HEK293 (cell line): Measurements from ENCODE around the gene PMAIP1.

Experiments
- GLIS2 ChIP-seq: fragments of 450-650 bp; formaldehyde crosslinking; IDR thresholded peaks from 2 replicates; pipeline ENCODE4 v1.5.1; 2016; ENCODE audit warnings: missing biosample characterization, missing genetic modification characterization
- TCF7L2 ChIP-seq: IDR thresholded peaks from 2 replicates; pipeline ENCODE4 v1.6.1; 2011; ENCODE audit warnings: low read depth, mild to moderate bottlenecking, inconsistent platforms, low read length, moderate library complexity, borderline replicate concordance
- ZNF670 ChIP-seq: fragments of 450-650 bp; formaldehyde crosslinking; IDR thresholded peaks from 2 replicates; pipeline ENCODE4 v1.5.1; 2016; ENCODE audit warnings: missing biosample characterization, missing genetic modification characterization, low read depth
- ZNF830 ChIP-seq: fragments of 450-650 bp; IDR thresholded peaks from 2 replicates; pipeline ENCODE4 v1.5.0; 2018; ENCODE audit warnings: missing biosample characterization, missing genetic modification characterization, low read depth, mild to moderate bottlenecking, moderate library complexity
- ZSCAN30 ChIP-seq: fragments of 450-650 bp; IDR thresholded peaks from 2 replicates; pipeline ENCODE4 v1.5.1; 2018; ENCODE audit warnings: missing biosample characterization, mild to moderate bottlenecking, missing genetic modification characterization, moderate library complexity
- TF ChIP-seq, protein P1 (sequence below): fragments of 450-650 bp; formaldehyde crosslinking; IDR thresholded peaks from 2 replicates; pipeline ENCODE4 v1.5.1; 2016; ENCODE audit warnings: missing biosample characterization, missing genetic modification characterization
- TF ChIP-seq, protein P2 (sequence below): fragments of 450-650 bp; formaldehyde crosslinking; IDR thresholded peaks from 2 replicates; pipeline ENCODE4 v1.5.1; 2016; ENCODE audit warnings: missing biosample characterization, missing genetic modification characterization

DNA sequence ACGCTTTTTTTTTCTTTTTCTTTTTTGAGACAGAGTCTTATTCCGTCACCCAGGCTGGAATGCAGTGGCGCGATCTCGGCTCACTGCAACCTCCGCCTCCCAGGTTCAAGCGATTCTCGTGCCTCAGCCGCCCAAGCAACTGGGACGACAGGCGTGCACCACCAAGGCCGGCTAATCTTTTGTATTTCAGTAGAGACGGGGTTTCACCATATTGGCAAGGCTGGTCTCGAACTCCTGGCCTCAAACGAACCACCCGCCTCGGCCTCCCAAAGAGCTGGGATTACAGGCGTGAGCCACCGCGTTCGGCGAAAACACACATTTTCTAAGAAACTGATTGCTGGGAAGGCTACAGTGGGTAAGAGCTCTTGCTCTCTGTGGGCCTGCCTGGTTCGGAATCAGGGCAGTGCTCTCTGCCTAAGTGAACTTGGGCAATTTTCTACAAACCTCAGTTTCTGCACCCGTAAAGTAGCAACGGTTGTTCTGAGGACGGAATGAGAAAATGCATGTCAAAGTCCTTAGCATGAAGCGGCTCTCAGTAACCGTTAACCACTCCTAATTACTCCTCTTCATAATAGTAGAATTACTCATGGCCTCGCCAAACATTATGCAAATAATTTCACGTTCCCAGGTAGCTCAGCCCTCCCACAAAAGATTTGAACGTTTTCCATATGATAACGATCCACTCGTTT, 1.0 kb upstream of the PMAIP1 start:
- TF ChIP-seq GLIS2 (tag by site-specific recombination) (no peak), TCF7L2 (no peak), ZNF830 (tag by site-specific recombination) (no peak), ZNF670 (tag by site-specific recombination) (no peak), ZSCAN30 (tag by site-specific recombination) (no peak)
- TF ChIP-seq, protein P1, sequence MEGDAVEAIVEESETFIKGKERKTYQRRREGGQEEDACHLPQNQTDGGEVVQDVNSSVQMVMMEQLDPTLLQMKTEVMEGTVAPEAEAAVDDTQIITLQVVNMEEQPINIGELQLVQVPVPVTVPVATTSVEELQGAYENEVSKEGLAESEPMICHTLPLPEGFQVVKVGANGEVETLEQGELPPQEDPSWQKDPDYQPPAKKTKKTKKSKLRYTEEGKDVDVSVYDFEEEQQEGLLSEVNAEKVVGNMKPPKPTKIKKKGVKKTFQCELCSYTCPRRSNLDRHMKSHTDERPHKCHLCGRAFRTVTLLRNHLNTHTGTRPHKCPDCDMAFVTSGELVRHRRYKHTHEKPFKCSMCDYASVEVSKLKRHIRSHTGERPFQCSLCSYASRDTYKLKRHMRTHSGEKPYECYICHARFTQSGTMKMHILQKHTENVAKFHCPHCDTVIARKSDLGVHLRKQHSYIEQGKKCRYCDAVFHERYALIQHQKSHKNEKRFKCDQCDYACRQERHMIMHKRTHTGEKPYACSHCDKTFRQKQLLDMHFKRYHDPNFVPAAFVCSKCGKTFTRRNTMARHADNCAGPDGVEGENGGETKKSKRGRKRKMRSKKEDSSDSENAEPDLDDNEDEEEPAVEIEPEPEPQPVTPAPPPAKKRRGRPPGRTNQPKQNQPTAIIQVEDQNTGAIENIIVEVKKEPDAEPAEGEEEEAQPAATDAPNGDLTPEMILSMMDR (tag by site-specific recombination) = no peak
- TF ChIP-seq, protein P2, sequence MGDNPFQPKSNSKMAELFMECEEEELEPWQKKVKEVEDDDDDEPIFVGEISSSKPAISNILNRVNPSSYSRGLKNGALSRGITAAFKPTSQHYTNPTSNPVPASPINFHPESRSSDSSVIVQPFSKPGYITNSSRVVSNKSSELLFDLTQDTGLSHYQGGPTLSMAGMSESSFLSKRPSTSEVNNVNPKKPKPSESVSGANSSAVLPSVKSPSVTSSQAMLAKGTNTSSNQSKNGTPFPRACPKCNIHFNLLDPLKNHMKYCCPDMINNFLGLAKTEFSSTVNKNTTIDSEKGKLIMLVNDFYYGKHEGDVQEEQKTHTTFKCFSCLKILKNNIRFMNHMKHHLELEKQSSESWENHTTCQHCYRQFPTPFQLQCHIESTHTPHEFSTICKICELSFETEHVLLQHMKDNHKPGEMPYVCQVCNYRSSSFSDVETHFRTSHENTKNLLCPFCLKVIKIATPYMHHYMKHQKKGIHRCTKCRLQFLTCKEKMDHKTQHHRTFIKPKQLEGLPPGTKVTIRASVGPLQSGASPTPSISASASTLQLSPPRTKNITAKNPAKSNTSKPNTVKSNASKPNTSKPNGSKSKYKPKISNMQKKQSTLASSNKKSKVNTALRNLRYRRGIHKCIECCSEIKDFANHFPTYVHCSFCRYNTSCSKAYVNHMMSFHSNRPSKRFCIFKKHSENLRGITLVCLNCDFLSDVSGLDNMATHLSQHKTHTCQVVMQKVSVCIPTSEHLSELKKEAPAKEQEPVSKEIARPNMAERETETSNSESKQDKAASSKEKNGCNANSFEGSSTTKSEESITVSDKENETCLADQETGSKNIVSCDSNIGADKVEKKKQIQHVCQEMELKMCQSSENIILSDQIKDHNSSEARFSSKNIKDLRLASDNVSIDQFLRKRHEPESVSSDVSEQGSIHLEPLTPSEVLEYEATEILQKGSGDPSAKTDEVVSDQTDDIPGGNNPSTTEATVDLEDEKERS (tag by site-specific recombination) = no peak
